Urothelium cell line (cell line): ENCODE measurements around the gene RIMS1.
A peak's percentile ranks its signal among the peaks of the same experiment; 100 is the strongest.

ENCODE experiments used
- DNase-seq: peaks from one replicate; pipeline ENCODE4 v3.0.0; 2011; ENCODE audit warnings: low spot score, mixed read lengths
- FAIRE-seq: peaks from 2 replicates; lab custom pipeline; 2011; peaks lifted over from hg19 to GRCh38; lab: Jason Lieb, UNC

RIMS1 gene

GRCh38 chr6:71886184-71887005 is at the start of gene RIMS1:
RIMS1 (plus strand) TSS chr6:71886550; CDS start chr6:71887024, 474 bp downstream.
- no peak for FAIRE-seq
- peak; percentile 76 for DNase-seq

- FAIRE-seq (no peak), DNase-seq (no peak)
These were observed 35.1 kb upstream of the RIMS1 start for GRCh38 chr6:71851214-71851613.

- FAIRE-seq: no peak
- no peak for DNase-seq
These were observed 33.4 kb upstream of the RIMS1 start for GRCh38 chr6:71852948-71853347.

GRCh38 chr6:71855406-71855805 is 30.9 kb upstream of the RIMS1 start:
- FAIRE-seq (no peak), DNase-seq (peak; percentile 16)

GRCh38 chr6:71879016-71879415 is 7.3 kb upstream of the RIMS1 start:
- DNase-seq (no peak), FAIRE-seq (no peak)

- FAIRE-seq (no peak), DNase-seq (peak; percentile 25)
These were observed 825 bp downstream of the RIMS1 start for GRCh38 chr6:71887006-71887743.

- no peak for FAIRE-seq
- no peak for DNase-seq
These were observed 1.4 kb downstream of the RIMS1 start for GRCh38 chr6:71887744-71888230.

- DNase-seq (no peak), FAIRE-seq (no peak)
These were observed 2.5 kb downstream of the RIMS1 start for GRCh38 chr6:71888756-71889340.

- FAIRE-seq: no peak
- DNase-seq: no peak
These were observed 3.0 kb downstream of the RIMS1 start for GRCh38 chr6:71889366-71889765.

- DNase-seq (no peak), FAIRE-seq (no peak)
These were observed 6.3 kb downstream of the RIMS1 start for GRCh38 chr6:71892641-71893040.

- DNase-seq: no peak
- FAIRE-seq: no peak
These were observed 14.3 kb downstream of the RIMS1 start for GRCh38 chr6:71900642-71901041.

- FAIRE-seq (no peak), DNase-seq (no peak)
These were observed 15.9 kb downstream of the RIMS1 start for GRCh38 chr6:71902261-71902660.

GRCh38 chr6:71906813-71907212 is 20.5 kb downstream of the RIMS1 start:
- no peak for DNase-seq
- no peak for FAIRE-seq

- FAIRE-seq: no peak
- no peak for DNase-seq
These were observed 21.9 kb downstream of the RIMS1 start for GRCh38 chr6:71908162-71908765.

- DNase-seq (no peak), FAIRE-seq (no peak)
These were observed 27.3 kb downstream of the RIMS1 start for GRCh38 chr6:71913444-71914234.

- no peak for FAIRE-seq
- no peak for DNase-seq
These were observed 42.7 kb downstream of the RIMS1 start for GRCh38 chr6:71929047-71929446.

- no peak for FAIRE-seq
- DNase-seq: no peak
These were observed 47.5 kb downstream of the RIMS1 start for GRCh38 chr6:71933881-71934280.

GRCh38 chr6:71965404-71965803 is 79.1 kb downstream of the RIMS1 start:
- no peak for DNase-seq
- FAIRE-seq: no peak

- DNase-seq (peak; percentile 52), FAIRE-seq (no peak)
These were observed 81.1 kb downstream of the RIMS1 start for GRCh38 chr6:71967436-71967835.

- no peak for FAIRE-seq
- DNase-seq: peak; percentile 9
These were observed 91.5 kb downstream of the RIMS1 start for GRCh38 chr6:71977884-71978283.
